OCI-LY1 (cell line): ENCODE data around the gene NWD2.

ENCODE experiments used
- EZH2 ChIP-seq: fragments of 200-600 bp; sonication (generic), shearing (Covaris generic); IDR thresholded peaks from 2 replicates; pipeline ENCODE4 v1.8.0; 2017; ENCODE audit warnings: borderline replicate concordance, mixed run types, mild to moderate bottlenecking, antibody characterized with exemption, low read length, moderate library complexity, mixed read lengths
- TF ChIP-seq, protein P1 (sequence below): fragments of 200-600 bp; sonication (generic), shearing (Covaris generic); IDR thresholded peaks from 2 replicates; pipeline ENCODE4 v1.5.1; 2017; ENCODE audit warnings: mild to moderate bottlenecking, antibody characterized with exemption, low read length, moderate library complexity, mixed read lengths

DNA sequence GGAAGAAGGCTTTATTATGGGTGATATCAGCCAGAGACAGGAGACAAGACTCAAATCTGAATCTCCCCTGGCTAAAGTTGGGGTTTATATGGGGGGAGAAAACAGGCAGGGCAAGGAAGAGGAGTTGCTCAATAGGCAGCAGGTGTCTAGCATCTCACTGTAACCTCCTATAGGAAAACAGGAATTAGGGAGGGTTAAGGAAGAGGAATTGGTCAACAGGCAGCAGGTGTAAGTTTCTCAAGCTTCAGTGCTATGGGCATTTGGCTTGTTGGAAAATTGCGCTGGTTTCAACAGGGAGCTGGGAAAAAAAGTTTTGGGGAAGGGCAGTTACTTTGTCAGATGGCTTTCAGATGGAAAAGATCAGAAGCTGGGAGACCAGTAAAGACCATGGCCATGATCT, 206.4 kb downstream of the NWD2 start:
- TF ChIP-seq, protein P1, sequence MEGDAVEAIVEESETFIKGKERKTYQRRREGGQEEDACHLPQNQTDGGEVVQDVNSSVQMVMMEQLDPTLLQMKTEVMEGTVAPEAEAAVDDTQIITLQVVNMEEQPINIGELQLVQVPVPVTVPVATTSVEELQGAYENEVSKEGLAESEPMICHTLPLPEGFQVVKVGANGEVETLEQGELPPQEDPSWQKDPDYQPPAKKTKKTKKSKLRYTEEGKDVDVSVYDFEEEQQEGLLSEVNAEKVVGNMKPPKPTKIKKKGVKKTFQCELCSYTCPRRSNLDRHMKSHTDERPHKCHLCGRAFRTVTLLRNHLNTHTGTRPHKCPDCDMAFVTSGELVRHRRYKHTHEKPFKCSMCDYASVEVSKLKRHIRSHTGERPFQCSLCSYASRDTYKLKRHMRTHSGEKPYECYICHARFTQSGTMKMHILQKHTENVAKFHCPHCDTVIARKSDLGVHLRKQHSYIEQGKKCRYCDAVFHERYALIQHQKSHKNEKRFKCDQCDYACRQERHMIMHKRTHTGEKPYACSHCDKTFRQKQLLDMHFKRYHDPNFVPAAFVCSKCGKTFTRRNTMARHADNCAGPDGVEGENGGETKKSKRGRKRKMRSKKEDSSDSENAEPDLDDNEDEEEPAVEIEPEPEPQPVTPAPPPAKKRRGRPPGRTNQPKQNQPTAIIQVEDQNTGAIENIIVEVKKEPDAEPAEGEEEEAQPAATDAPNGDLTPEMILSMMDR = no peak
- no peak for TF ChIP-seq EZH2
